Calu3 (cell line): ENCODE results near the gene EYA2. TPM values are rescaled to one million over a fixed set of nuclear protein-coding genes. Genes with fewer than 3 reads are reported as not detected.

Source experiments
- BruUV-seq: library from RNA; stranded (reverse); fragments of 400-500 nt; replicated peaks from 2 replicates; lab custom pipeline; 2021; lab: Mats Ljungman, UMichigan
- CTCF ChIA-PET: fragments of 300-600 bp; sonication (Branson Sonifier 250); formaldehyde crosslinking; loops from one replicate; lab custom pipeline; 2022; ENCODE audit warnings: antibody characterized with exemption; lab: Charles Lee
- DNase-seq: peaks from one replicate; pipeline ENCODE4 v3.0.0; 2022
- H3K27ac Mint-ChIP-seq: one replicate; pipeline ENCODE4 v1.8.0; 2022; ENCODE audit warnings: mixed read lengths; ENCODE audit not compliant: unreplicated experiment
- H3K27me3 Mint-ChIP-seq: one replicate; pipeline ENCODE4 v1.8.0; 2022; ENCODE audit warnings: mixed read lengths; ENCODE audit not compliant: unreplicated experiment
- H3K36me3 Mint-ChIP-seq: one replicate; pipeline ENCODE4 v1.8.0; 2022; ENCODE audit warnings: mild to moderate bottlenecking, moderate library complexity, mixed read lengths; ENCODE audit not compliant: insufficient read depth, unreplicated experiment
- H3K4me1 Mint-ChIP-seq: one replicate; pipeline ENCODE4 v1.8.0; 2022; ENCODE audit warnings: mild to moderate bottlenecking, low read depth, mixed read lengths; ENCODE audit not compliant: unreplicated experiment
- H3K4me3 Mint-ChIP-seq: one replicate; pipeline ENCODE4 v1.8.0; 2022; ENCODE audit warnings: mild to moderate bottlenecking, low read depth, moderate library complexity, mixed read lengths; ENCODE audit not compliant: unreplicated experiment
- H3K9me3 Mint-ChIP-seq: one replicate; pipeline ENCODE4 v1.8.0; 2022; ENCODE audit warnings: low read depth, mixed read lengths; ENCODE audit not compliant: unreplicated experiment
- intact Hi-C: fragments of 100-400 bp; cut with micrococcal nuclease; formaldehyde crosslinking; loops from one replicate; pipeline ENCODE4 v1.10.0; 2022; ENCODE audit not compliant: unreplicated experiment
- total RNA-seq: library from RNA; stranded (reverse); gene quantifications from 2 replicates; pipeline ENCODE4 v1.2.3, GENCODE V29; 2022
- TF ChIP-seq, protein P1 (sequence below): fragments of 200-600 bp; IDR thresholded peaks from one replicate; pipeline ENCODE4 v1.8.0; 2022; ENCODE audit warnings: antibody characterized with exemption; ENCODE audit not compliant: unreplicated experiment

The EYA2 gene
- total RNA-seq, 1 experiment from 2014 or later: 0.35 TPM

DNA sequence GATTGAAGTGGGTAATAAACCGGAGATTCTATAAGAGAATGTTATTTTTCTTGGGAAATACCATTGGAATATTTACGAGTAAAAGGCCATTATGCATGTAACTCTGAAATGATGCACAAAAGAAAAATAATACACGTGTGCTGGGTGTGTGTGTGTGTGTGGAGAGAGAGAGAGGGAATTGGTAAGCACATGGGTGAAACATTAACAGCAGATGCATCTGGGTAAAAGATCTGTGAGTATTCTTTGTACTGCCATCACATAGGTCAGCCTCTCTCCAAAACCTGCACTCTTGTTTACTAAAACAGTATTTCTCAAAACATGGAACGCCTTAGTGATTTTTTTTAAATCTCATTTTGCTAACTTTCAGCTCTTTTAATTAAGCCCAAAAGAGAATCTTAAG lies 28.9 kb downstream of the EYA2 start:
- Mint-ChIP-seq H3K9me3 (peaks cover 8% of the 10 kb centered on the region), H3K4me3 (no peak overlapping the region), H3K27ac (no peak overlapping the region), H3K36me3 (no peaks in the 10 kb centered on the region), H3K4me1 (no peaks in the 10 kb centered on the region), H3K27me3 (peaks cover 10% of the 10 kb centered on the region)
- intact Hi-C loops: no loop called here
- CTCF ChIA-PET: no interaction called here
- BruUV-seq: no TSS peak
- DNase-seq: no peak
- TF ChIP-seq, protein P1, sequence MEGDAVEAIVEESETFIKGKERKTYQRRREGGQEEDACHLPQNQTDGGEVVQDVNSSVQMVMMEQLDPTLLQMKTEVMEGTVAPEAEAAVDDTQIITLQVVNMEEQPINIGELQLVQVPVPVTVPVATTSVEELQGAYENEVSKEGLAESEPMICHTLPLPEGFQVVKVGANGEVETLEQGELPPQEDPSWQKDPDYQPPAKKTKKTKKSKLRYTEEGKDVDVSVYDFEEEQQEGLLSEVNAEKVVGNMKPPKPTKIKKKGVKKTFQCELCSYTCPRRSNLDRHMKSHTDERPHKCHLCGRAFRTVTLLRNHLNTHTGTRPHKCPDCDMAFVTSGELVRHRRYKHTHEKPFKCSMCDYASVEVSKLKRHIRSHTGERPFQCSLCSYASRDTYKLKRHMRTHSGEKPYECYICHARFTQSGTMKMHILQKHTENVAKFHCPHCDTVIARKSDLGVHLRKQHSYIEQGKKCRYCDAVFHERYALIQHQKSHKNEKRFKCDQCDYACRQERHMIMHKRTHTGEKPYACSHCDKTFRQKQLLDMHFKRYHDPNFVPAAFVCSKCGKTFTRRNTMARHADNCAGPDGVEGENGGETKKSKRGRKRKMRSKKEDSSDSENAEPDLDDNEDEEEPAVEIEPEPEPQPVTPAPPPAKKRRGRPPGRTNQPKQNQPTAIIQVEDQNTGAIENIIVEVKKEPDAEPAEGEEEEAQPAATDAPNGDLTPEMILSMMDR: no peak

- CTCF ChIA-PET: interaction anchor here (0.5 to 0.7 kb wide), 4 partner anchors 33 to 1300 kb away, joined by 3 to 5 read pairs (median 4); no protein-coding TSS in a partner anchor
- H3K27ac Mint-ChIP-seq: no peak overlapping the region
Observed at GRCh38 chr20:46928580-46929132, 34.0 kb downstream of the EYA2 start.

DNA sequence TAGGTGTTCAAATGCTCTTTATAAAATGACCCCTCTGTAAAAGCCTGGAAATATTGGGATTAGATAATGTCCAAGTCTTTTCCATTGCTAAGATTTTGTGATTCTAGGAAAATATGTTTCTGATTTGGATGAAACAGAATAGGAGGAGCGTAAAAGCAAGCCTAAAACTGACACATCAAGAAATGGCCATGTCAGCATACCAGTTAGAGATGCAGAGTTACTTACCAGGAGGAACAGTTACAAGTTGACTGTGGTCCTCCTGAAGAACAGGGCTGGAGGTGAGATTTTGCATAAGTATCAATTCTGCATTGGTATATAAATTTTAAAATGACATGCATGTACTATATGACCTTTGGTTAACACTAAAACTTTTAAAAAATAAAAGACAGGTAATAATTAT lies 35.3 kb downstream of the EYA2 start:
- Mint-ChIP-seq H3K27me3 (peaks cover 72% of the 10 kb centered on the region), H3K27ac (no peak overlapping the region), H3K4me3 (no peak overlapping the region), H3K9me3 (peaks cover 3% of the 10 kb centered on the region), H3K36me3 (no peaks in the 10 kb centered on the region), H3K4me1 (no peaks in the 10 kb centered on the region)
- CTCF ChIA-PET: interaction anchor here (0.6 kb wide), 1 partner anchor 18 kb away, joined by 3 read pairs; no protein-coding TSS in a partner anchor
- no TSS peak for BruUV-seq
- intact Hi-C loops: no loop called here
- DNase-seq: no peak
- TF ChIP-seq, protein P1: no peak

More at GRCh38 chr20:46928580-46929132, 34.0 kb downstream of the EYA2 start:
- intact Hi-C loops: no loop called here
- H3K4me3 Mint-ChIP-seq: no peak overlapping the region
- no TSS peak for BruUV-seq
- peaks cover 60% of the 10 kb centered on the region for H3K27me3 Mint-ChIP-seq
- TF ChIP-seq, protein P1: no peak
- H3K4me1 Mint-ChIP-seq: no peaks in the 10 kb centered on the region
- H3K36me3 Mint-ChIP-seq: no peaks in the 10 kb centered on the region
- DNase-seq: no peak
- H3K9me3 Mint-ChIP-seq: peaks cover 3% of the 10 kb centered on the region

DNA sequence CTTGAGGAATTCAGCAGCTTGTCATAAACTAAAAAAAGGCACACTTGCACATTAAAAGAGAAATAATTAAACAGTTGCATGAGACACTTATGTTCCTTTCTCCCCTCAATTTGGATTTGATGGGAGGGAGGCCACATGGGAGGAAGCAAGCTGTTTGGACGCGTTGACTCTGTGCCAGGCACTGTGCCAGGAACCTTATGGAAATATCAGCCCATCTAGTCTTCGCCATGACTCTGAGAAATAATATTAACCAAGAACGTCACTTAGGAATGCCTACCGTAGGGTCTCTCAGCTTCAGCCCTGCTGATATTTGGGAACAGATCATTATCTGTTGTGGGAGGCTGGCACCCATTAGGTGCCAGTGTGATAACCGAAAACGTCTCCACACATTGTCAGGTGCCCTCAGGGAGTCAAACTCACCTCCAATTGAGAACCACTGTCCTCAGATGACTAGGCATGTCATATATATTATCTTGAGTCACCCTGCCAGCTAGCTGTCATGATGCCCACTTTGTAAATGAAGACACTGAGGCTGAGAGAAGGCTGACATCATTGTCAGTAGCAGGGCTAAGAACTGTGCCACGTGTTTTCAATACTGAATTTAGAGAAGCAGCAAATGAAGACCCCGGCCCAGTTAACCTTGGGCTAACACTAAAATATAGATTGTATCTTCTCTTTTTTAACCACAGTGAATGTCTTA lies 36.1 kb downstream of the EYA2 start:
- TF ChIP-seq, protein P1: no peak
- DNase-seq: no peak
- CTCF ChIA-PET: interaction anchor here (0.6 kb wide), 1 partner anchor 17 kb away, joined by 3 read pairs; no protein-coding TSS in a partner anchor
- Mint-ChIP-seq H3K27me3 (peaks cover 75% of the 10 kb centered on the region), H3K27ac (no peak overlapping the region), H3K36me3 (no peaks in the 10 kb centered on the region), H3K9me3 (peaks cover 3% of the 10 kb centered on the region), H3K4me1 (no peaks in the 10 kb centered on the region), H3K4me3 (no peak overlapping the region)
- intact Hi-C loops: no loop called here
- no TSS peak for BruUV-seq
